GM10266 (cell line): Measurements from ENCODE around the gene AQP12A.

Experiments
- DNase-seq: peaks from one replicate; pipeline ENCODE4 v3.0.0; 2012; ENCODE audit errors: extremely low spot score
- TF ChIP-seq, protein P1 (sequence below): IDR thresholded peaks from 2 replicates; pipeline ENCODE4 v1.5.1; 2012; ENCODE audit warnings: mild to moderate bottlenecking, low read depth; ENCODE audit not compliant: control insufficient read depth, insufficient read depth; ENCODE audit errors: missing control alignments

AQP12A gene

DNA sequence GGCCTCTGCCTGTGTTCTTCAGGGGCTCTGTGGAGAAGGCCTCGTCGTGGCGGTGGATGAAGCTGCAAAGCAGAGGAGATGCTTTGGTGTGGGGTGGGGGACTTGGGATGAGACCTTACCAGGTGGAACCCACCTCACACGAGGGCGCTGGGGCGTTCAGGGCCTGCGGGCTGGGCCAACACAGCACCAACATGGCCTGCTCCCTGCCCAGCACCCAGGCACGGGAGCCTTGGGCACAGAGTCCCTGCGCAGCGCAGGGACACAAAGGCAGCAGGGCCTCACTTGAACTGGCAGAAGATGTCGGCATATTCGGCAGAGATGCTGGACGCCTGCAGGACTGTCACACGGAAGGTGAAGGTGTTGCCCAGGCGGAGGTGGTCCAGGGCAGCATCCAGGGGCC, 53.8 kb downstream of the AQP12A start:
- TF ChIP-seq, protein P1, sequence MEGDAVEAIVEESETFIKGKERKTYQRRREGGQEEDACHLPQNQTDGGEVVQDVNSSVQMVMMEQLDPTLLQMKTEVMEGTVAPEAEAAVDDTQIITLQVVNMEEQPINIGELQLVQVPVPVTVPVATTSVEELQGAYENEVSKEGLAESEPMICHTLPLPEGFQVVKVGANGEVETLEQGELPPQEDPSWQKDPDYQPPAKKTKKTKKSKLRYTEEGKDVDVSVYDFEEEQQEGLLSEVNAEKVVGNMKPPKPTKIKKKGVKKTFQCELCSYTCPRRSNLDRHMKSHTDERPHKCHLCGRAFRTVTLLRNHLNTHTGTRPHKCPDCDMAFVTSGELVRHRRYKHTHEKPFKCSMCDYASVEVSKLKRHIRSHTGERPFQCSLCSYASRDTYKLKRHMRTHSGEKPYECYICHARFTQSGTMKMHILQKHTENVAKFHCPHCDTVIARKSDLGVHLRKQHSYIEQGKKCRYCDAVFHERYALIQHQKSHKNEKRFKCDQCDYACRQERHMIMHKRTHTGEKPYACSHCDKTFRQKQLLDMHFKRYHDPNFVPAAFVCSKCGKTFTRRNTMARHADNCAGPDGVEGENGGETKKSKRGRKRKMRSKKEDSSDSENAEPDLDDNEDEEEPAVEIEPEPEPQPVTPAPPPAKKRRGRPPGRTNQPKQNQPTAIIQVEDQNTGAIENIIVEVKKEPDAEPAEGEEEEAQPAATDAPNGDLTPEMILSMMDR = no peak
- no peak for DNase-seq

DNA sequence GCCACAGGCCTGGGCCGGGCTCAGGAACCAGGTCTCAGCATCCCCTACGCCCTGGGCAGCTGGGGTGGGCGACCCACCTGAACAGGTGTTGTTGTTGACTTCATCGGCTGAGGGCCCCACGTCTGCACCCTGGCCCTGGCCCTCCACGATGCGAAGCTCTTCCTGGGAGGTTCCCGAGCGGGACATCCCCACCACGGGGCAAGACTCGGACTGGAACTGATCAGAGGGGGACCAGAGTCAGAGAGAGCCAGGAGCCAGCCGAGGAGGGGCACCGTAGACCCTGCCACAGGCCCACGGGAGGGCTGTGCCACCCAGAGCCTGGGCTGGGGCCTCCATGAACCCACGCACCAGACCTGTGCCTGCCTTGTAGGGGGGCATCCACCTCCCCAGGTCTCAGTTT, 54.3 kb downstream of the AQP12A start:
- TF ChIP-seq, protein P1 = no peak
- DNase-seq = no peak

DNA sequence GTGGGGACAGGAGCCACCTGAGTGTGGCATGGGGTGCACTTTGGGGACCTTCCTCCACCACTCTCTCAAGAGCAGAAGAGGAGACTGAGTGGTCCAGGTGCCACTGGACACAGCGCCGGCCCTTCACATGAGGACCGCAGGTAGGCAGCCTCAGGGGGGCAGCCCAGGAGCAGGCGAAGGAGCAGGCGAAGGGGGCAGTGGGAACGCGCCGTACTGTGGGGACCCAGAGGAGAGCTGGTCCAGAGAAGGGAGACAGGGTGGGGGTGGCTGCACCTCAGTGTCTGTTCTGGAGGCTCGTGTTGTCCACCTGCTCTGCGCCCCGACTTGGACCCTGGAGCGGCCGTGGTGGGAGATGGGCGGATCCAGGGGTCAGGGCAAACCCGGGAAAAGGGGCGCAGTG, 55.0 kb downstream of the AQP12A start:
- no peak for DNase-seq
- TF ChIP-seq, protein P1 = no peak

DNA sequence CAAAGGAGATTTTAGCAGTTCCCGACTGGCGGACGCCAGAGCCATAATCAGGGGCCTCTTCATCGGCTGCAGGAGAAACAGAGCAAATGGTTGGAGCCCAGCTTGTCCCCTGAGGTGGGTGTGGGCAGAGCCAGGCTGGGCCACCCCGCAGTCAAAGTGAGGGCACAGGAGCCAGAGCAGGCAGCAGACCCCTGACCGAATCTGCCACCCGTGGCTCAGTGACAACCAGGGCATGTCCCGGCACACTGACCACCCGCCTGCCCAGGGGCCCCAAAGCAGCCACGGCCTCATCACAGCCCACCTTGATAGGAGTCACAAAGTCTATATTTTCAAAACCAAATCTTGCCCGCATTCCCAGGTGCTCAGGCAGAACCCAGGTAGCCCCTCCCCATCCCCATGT, 55.6 kb downstream of the AQP12A start:
- TF ChIP-seq, protein P1 = no peak
- DNase-seq = no peak
